GM21737 (cell line): Measurements from ENCODE around the gene UGT2A1.

Source experiments
- ATAC-seq: cut with Tn5 transposase; IDR thresholded peaks from one replicate; pipeline ENCODE4 v1.9.1; 2021; ENCODE audit warnings: mild to moderate bottlenecking, moderate library complexity; ENCODE audit not compliant: unreplicated experiment

UGT2A1 gene

DNA sequence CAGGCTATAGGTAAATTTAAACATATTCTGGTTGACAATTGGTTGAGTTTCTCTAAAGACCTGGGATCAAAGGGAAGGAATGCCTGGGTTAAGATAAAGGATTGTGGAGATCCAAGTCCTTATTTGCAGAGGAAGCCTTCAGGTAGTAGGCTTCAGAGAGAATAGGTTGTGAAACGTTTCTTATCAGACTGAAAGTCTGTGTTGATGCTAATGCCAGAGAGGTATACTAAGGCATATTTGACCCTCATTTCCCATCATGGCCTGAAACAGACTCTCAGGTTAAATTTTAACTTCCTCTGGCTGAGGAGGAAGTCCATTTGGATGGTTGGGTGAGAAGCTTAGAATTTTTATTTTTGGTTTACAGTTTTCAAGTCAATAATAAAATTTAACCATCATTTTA lies 61.7 kb downstream of the UGT2A1 start:
- no peak for ATAC-seq

GRCh38 chr4:69589884-69590283 lies 63.2 kb downstream of the UGT2A1 start:
- ATAC-seq, result no peak

GRCh38 chr4:69584135-69584534 lies 68.9 kb downstream of the UGT2A1 start:
- ATAC-seq, result no peak

- ATAC-seq, result no peak
Measured at GRCh38 chr4:69583543-69583942, 69.5 kb downstream of the UGT2A1 start.

- ATAC-seq, result no peak
Measured at GRCh38 chr4:69577245-69577644, 75.8 kb downstream of the UGT2A1 start.

- no peak for ATAC-seq
Measured at GRCh38 chr4:69576251-69576877, 76.7 kb downstream of the UGT2A1 start.

GRCh38 chr4:69568787-69569186 lies 84.3 kb downstream of the UGT2A1 start:
- no peak for ATAC-seq

DNA sequence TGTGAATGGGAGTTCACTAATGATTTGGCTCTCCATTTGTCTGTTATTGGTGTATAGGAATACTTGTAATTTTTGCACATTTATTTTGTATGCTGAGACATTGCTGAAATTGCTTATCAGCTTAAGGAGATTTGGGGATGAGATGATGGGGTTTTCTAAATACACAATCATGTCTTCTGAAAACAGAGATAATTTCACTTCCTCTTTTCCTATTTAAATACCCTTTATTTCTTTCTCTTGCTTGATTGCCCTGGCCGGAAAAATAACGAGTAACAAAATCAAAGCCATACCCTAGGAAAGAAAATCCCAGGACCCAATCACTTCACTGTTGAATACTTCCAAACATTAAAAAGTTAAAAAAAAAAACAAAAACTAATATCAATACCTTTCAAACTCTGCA lies 89.6 kb downstream of the UGT2A1 start:
- ATAC-seq, result no peak

GRCh38 chr4:69549651-69550050 lies 103.4 kb downstream of the UGT2A1 start:
- ATAC-seq, result no peak

GRCh38 chr4:69546134-69546765 lies 106.8 kb downstream of the UGT2A1 start:
- ATAC-seq, result no peak
